K562 (cell line): Measurements from ENCODE around the gene TPK1. TPM values are rescaled to one million over a fixed set of nuclear protein-coding genes. Genes with fewer than 3 reads are reported as not detected.

Source experiments
- ATAC-seq: fragments of 200-7000 bp; cut with Tn5 transposase; 3 replicates; pipeline ENCODE4 v1.9.1; 2020; ENCODE audit warnings: moderate library complexity
- BruUV-seq: library from RNA; stranded (reverse); fragments of 400-500 nt; replicated peaks from 2 replicates; lab custom pipeline; 2021; lab: Mats Ljungman, UMichigan
- CTCF ChIA-PET: fragments of 300-600 bp; formaldehyde crosslinking; extraction: SDS; loops from one replicate; lab custom pipeline; 2021; ENCODE audit warnings: low intra/inter-chr PET ratio; lab: Yijun Ruan, JAX
- POLR2A ChIA-PET: fragments of 300-600, 350-650 bp; sonication (Branson Sonifier 250); formaldehyde crosslinking; extraction: SDS; loops from one replicate; lab custom pipeline; 2021; ENCODE audit warnings: antibody characterized with exemption, inconsistent platforms; lab: Yijun Ruan, JAX
- DNase-seq, 4 experiments: peaks; one replicate each; pipeline versions ENCODE4 v3.0.0 to v3.0.0-alpha.2; 2011 to 2018; ENCODE audit warnings: low spot score in 3 of 4, mixed read lengths in 3 of 4; ENCODE audit errors: extremely low read depth in 1 of 4
- FAIRE-seq: peaks from 2 replicates; lab custom pipeline; 2011; peaks lifted over from hg19 to GRCh38; lab: Jason Lieb, UNC
- H2AFZ ChIP-seq: 2 replicates; pipeline ENCODE4 v1.6.0; 2011; ENCODE audit warnings: low read depth, low read length, control low read depth, inconsistent platforms
- H3K27ac ChIP-seq: fragments of 200-600 bp; 3 replicates; pipeline ENCODE4 v1.8.0; 2011; ENCODE audit warnings: low read depth, mild to moderate bottlenecking, control low read depth, inconsistent platforms, low read length, moderate library complexity, mixed read lengths; ENCODE audit errors: extremely low read depth
- H3K27me3 ChIP-seq, 2 experiments: fragments of 300-600 bp in 1 of 2; 2 replicates in 1 of 2; 3 replicates in 1 of 2; pipeline versions ENCODE4 v1.6.0 to v1.8.0; 2011; ENCODE audit warnings: inconsistent platforms in 2 of 2, low read length in 2 of 2, mild to moderate bottlenecking in 1 of 2, mixed read lengths in 1 of 2, moderate library complexity in 1 of 2; ENCODE audit not compliant: control insufficient read depth in 2 of 2, insufficient read depth in 2 of 2
- H3K36me3 ChIP-seq: fragments of 300-600 bp; 3 replicates; pipeline ENCODE4 v1.8.0; 2011; ENCODE audit warnings: mild to moderate bottlenecking, low read length, inconsistent platforms; ENCODE audit not compliant: control insufficient read depth, insufficient read depth
- H3K4me1 ChIP-seq, 2 experiments: fragments of 200-600 bp in 1 of 2; replicated peaks in 1 of 2; 2 replicates in 1 of 2; 3 replicates in 1 of 2; pipeline versions ENCODE4 v1.5.1 to v1.8.0; 2011; ENCODE audit warnings: inconsistent platforms in 2 of 2, low read length in 2 of 2, mild to moderate bottlenecking in 1 of 2, mixed read lengths in 1 of 2, moderate library complexity in 1 of 2; ENCODE audit not compliant: control insufficient read depth in 2 of 2, insufficient read depth in 2 of 2
- H3K4me2 ChIP-seq: 2 replicates; pipeline ENCODE4 v1.6.1; 2011; ENCODE audit warnings: low read length, control low read depth, inconsistent platforms, mixed read lengths; ENCODE audit not compliant: insufficient read depth
- H3K4me3 ChIP-seq: fragments of 200-600 bp; sonication (generic), shearing (Covaris generic); 2 replicates; pipeline ENCODE4 v1.5.1; 2016; ENCODE audit warnings: control low read depth, inconsistent platforms
- H3K79me2 ChIP-seq: fragments of 200-600 bp; 3 replicates; pipeline ENCODE4 v1.8.0; 2011; ENCODE audit warnings: low read length, inconsistent platforms; ENCODE audit not compliant: control insufficient read depth, insufficient read depth
- H3K9ac ChIP-seq, 2 experiments: 2 replicates each; pipeline versions ENCODE4 v1.6.0 to v1.6.1; 2011; ENCODE audit warnings: low read depth in 2 of 2, low read length in 2 of 2, control low read depth in 1 of 2, inconsistent platforms in 1 of 2, mild to moderate bottlenecking in 1 of 2, mixed read lengths in 1 of 2; ENCODE audit not compliant: insufficient read depth in 1 of 2
- H3K9me1 ChIP-seq: one replicate; pipeline ENCODE4 v1.6.0; 2011; ENCODE audit warnings: inconsistent platforms, mild to moderate bottlenecking, low read length, moderate library complexity; ENCODE audit not compliant: control insufficient read depth, insufficient read depth
- H3K9me3 ChIP-seq: replicated peaks from 2 replicates; pipeline ENCODE4 v1.5.1; 2011; ENCODE audit warnings: low read depth, low read length, inconsistent platforms; ENCODE audit not compliant: control insufficient read depth, insufficient read depth
- H4K20me1 ChIP-seq: replicated peaks from 2 replicates; pipeline ENCODE4 v1.6.1; 2011; ENCODE audit warnings: low read length, inconsistent platforms, mixed read lengths; ENCODE audit not compliant: control insufficient read depth, insufficient read depth
- E2F6 ChIP-seq, 2 experiments: IDR thresholded peaks; 2 replicates each; pipeline ENCODE4 v1.6.1; 2011; ENCODE audit warnings: borderline replicate concordance in 1 of 2, control low read depth in 1 of 2, low read depth in 1 of 2, low read length in 1 of 2, mild to moderate bottlenecking in 1 of 2, mixed read lengths in 1 of 2, moderate library complexity in 1 of 2; ENCODE audit not compliant: insufficient read depth in 1 of 2, insufficient read length in 1 of 2, poor library complexity in 1 of 2, severe bottlenecking in 1 of 2; ENCODE audit errors: extremely low read depth in 1 of 2
- ELK1 ChIP-seq: sonication (generic); formaldehyde crosslinking; IDR thresholded peaks from 2 replicates; pipeline ENCODE4 v1.8.1; 2022; ENCODE audit warnings: missing genetic modification reagents
- ETS2 ChIP-seq: IDR thresholded peaks from 2 replicates; pipeline ENCODE4 v1.6.1; 2016; ENCODE audit warnings: borderline replicate concordance, missing genetic modification characterization, mild to moderate bottlenecking, moderate library complexity, missing compliant biosample characterization; ENCODE audit not compliant: poor library complexity, severe bottlenecking
- HDAC6 ChIP-seq: IDR thresholded peaks from 2 replicates; pipeline ENCODE4 v1.6.1; 2012; ENCODE audit warnings: low read depth, mild to moderate bottlenecking, control low read depth, inconsistent platforms, low read length, moderate library complexity
- HIVEP1 ChIP-seq: fragments of 250-450 bp; sonication (Bioruptor Pico); IDR thresholded peaks from 2 replicates; pipeline ENCODE4 v1.4.0; 2020; ENCODE audit warnings: mild to moderate bottlenecking
- NCOA6 ChIP-seq: fragments of 450-650 bp; IDR thresholded peaks from 2 replicates; pipeline ENCODE4 v1.6.1; 2017; ENCODE audit warnings: mild to moderate bottlenecking
- POLR2H ChIP-seq: IDR thresholded peaks from 2 replicates; pipeline ENCODE4 v1.6.1; 2016; ENCODE audit warnings: missing genetic modification characterization, low read depth, mild to moderate bottlenecking, control low read depth, missing compliant biosample characterization, moderate library complexity
- RBM17 ChIP-seq: fragments of 200-400 bp; formaldehyde crosslinking; IDR thresholded peaks from 2 replicates; pipeline ENCODE4 v1.6.1; 2017; ENCODE audit warnings: low read depth, mild to moderate bottlenecking, low read length, borderline replicate concordance
- RCOR1 ChIP-seq, 2 experiments: IDR thresholded peaks; 2 replicates each; pipeline ENCODE4 v1.6.1; 2012; ENCODE audit warnings: low read depth in 2 of 2, low read length in 2 of 2, borderline replicate concordance in 1 of 2, improper control_type of control experiment in 1 of 2
- RNF219 ChIP-seq: fragments of 250-450 bp; sonication (Bioruptor Pico); IDR thresholded peaks from 2 replicates; pipeline ENCODE4 v1.5.0; 2022; ENCODE audit warnings: mild to moderate bottlenecking
- TBL1XR1 ChIP-seq, 2 experiments: IDR thresholded peaks; 2 replicates each; pipeline ENCODE4 v1.6.1; 2012; ENCODE audit warnings: improper control_type of control experiment in 2 of 2, low read length in 2 of 2, mild to moderate bottlenecking in 1 of 2
- YY1 ChIP-seq, 3 experiments: IDR thresholded peaks; 2 replicates each; pipeline ENCODE4 v1.6.1; 2011; ENCODE audit warnings: low read length in 2 of 3, mild to moderate bottlenecking in 2 of 3, moderate library complexity in 2 of 3, borderline replicate concordance in 1 of 3, control low read depth in 1 of 3, low read depth in 1 of 3; ENCODE audit not compliant: insufficient read depth in 3 of 3, insufficient replicate concordance in 2 of 3, control insufficient read depth in 1 of 3, insufficient read length in 1 of 3; ENCODE audit errors: extremely low read depth in 1 of 3
- ZC3H8 ChIP-seq: fragments of 450-650 bp; IDR thresholded peaks from 2 replicates; pipeline ENCODE4 v1.6.1; 2017
- ZNF431 ChIP-seq: sonication (generic); formaldehyde crosslinking; IDR thresholded peaks from 2 replicates; pipeline ENCODE4 v1.8.0; 2022; ENCODE audit warnings: mild to moderate bottlenecking, missing genetic modification reagents
- ZNF589 ChIP-seq: fragments of 200-800 bp; sonication (Bioruptor generic); IDR thresholded peaks from 2 replicates; pipeline ENCODE4 v1.6.1; 2016; ENCODE audit warnings: low read depth, missing genetic modification characterization, missing compliant biosample characterization
- WGBS: fragments of 100-300 bp; shearing (Covaris generic); methylation state at CpG from one replicate; pipeline ENCODE4 v1.1.6; 2016; ENCODE audit warnings: low coverage, mixed read lengths; ENCODE audit not compliant: insufficient coverage; ENCODE audit errors: missing lambda C conversion rate; 5-methylcytosine and 5-hydroxymethylcytosine counted together
- in situ Hi-C: fragments of 300-500 bp; cut with MboI; formaldehyde crosslinking; loops from 4 replicates; pipeline ENCODE4 v1.15.0; 2018; ENCODE audit warnings: inconsistent platforms, mixed read lengths
- intact Hi-C: fragments of 100-400 bp; cut with micrococcal nuclease; formaldehyde crosslinking; loops from 2 replicates; pipeline ENCODE4 v1.14.2; 2022
- polyA plus RNA-seq, 8 experiments: library from polyadenylated mRNA; depleted of rRNA in 4 of 8; stranded (reverse) in 5 of 8; unstranded in 3 of 8; fragments of >200 nt; fragmentation: Nextera tagmentation in 2 of 8; fragmentation: Illumina TruSeq in 1 of 8; extraction: Ambion mirVana in 2 of 8; extraction: Trizol in 1 of 8; gene quantifications; 2 replicates each; pipeline versions ENCODE4 v1.2.1 to v1.2.3, GENCODE V29; 2011 to 2014; ENCODE audit warnings: inconsistent platforms in 1 of 8, missing spikeins in 1 of 8
- total RNA-seq, 7 experiments: library from RNA; depleted of rRNA in 6 of 7; stranded (reverse); fragments of >200 nt in 6 of 7; fragmentation: Illumina TruSeq in 2 of 7; extraction: Trizol in 2 of 7; gene quantifications; 2 replicates each; pipeline versions ENCODE4 v1.2.1 to v1.2.3, GENCODE V29; 2011 to 2021; ENCODE audit warnings: low replicate concordance in 1 of 7

Gene TPK1
- total and polyA plus RNA-seq, 9 of the 15 experiments (the other 6 are each of a cell fraction or from before 2014, with no cell fraction given), result 5.1 to 16.2 (median 9.2) TPM

GRCh38 chr7:144452064-144452463 is 383.8 kb downstream of the TPK1 start:
- Histone ChIP-seq H3K4me3 (no peak overlapping the region), H3K36me3 (no peaks in the 10 kb centered on the region), H3K9me3 (no peaks in the 10 kb centered on the region), H3K4me2 (no peak overlapping the region), H3K27ac (no peak overlapping the region), H2AFZ (no peak overlapping the region), H3K27me3 (no peaks in the 10 kb centered on the region), H3K9ac (no peak overlapping the region), H4K20me1 (no peaks in the 10 kb centered on the region), H3K4me1 (no peaks in the 10 kb centered on the region), H3K9me1 (no peaks in the 10 kb centered on the region), H3K79me2 (no peaks in the 10 kb centered on the region)
- FAIRE-seq, result no peak
- ATAC-seq, result no peak
- WGBS, result 0% methylated on average over 5 of the region's 5 CpGs
- intact Hi-C loops, result no loop called here
- POLR2A ChIA-PET, result no interaction called here
- CTCF ChIA-PET, result no interaction called here
- in situ Hi-C loops, result no loop called here
- DNase-seq, result no peak
- TF ChIP-seq RCOR1 (IDR thresholded peaks at IDR 0.05; ENCODE audit: borderline replicate concordance in 1 of 2, low read depth in 2 of 2, low read length in 2 of 2) (no peak), ZNF431 (CRISPR knock-in tag) (no peak), RNF219 (no peak), ETS2 (tag) (no peak), HIVEP1 (CRISPR knock-in tag) (no peak), RBM17 (no peak), ELK1 (no peak), HDAC6 (no peak), ZC3H8 (no peak), NCOA6 (no peak), YY1 (IDR thresholded peaks at IDR 0.05; ENCODE audit: borderline replicate concordance in 1 of 3, control insufficient read depth in 1 of 3, extremely low read depth in 1 of 3, insufficient read depth in 3 of 3, insufficient read length in 1 of 3, insufficient replicate concordance in 2 of 3, low read depth in 1 of 3, low read length in 2 of 3) (no peak), ZNF589 (CRISPR knock-in tag) (no peak), POLR2H (no peak), TBL1XR1 (IDR thresholded peaks at IDR 0.05; ENCODE audit: low read length in 2 of 2) (no peak), E2F6 (IDR thresholded peaks at IDR 0.05; ENCODE audit: borderline replicate concordance in 1 of 2, extremely low read depth in 1 of 2, insufficient read depth in 1 of 2, insufficient read length in 1 of 2, low read depth in 1 of 2, low read length in 1 of 2, poor library complexity in 1 of 2, severe bottlenecking in 1 of 2) (no peak)
- BruUV-seq, result no TSS peak
